Thoracic aorta (tissue), 2 donors: ENCODE data around the gene HPCAL1. TPM values are rescaled to one million over a fixed set of nuclear protein-coding genes. Genes with fewer than 3 reads are reported as not detected.

Source experiments
- ATAC-seq: fragments of 150-250 bp; one replicate; pipeline ENCODE4 v1.8.0; 2017; ENCODE audit warnings: low read depth; ENCODE audit not compliant: insufficient number of reproducible peaks, low FRiP score
- DNase-seq: peaks from one replicate; pipeline ENCODE4 v3.0.0-alpha.2; 2020; ENCODE audit warnings: low spot score
- H3K27ac ChIP-seq, 2 donors: fragments of 200-600 bp; sonication (generic); 1 replicate in 1 of 2; 2 replicates in 1 of 2; pipeline ENCODE4 v1.5.1; 2016; ENCODE audit warnings: mild to moderate bottlenecking in 2 of 2, moderate library complexity in 2 of 2
- H3K27me3 ChIP-seq: fragments of 200-600 bp; sonication (generic); replicated peaks from 2 replicates; pipeline ENCODE4 v1.6.0; 2016; ENCODE audit warnings: mild to moderate bottlenecking; ENCODE audit not compliant: insufficient read depth
- H3K36me3 ChIP-seq: fragments of 200-600 bp; sonication (generic); one replicate; pipeline ENCODE4 v1.5.1; 2016
- H3K4me1 ChIP-seq, 2 donors: fragments of 200-600 bp; sonication (generic); 1 replicate in 1 of 2; 2 replicates in 1 of 2; pipeline versions ENCODE4 v1.5.1 to v1.6.0; 2016; ENCODE audit warnings: low read depth in 2 of 2, mild to moderate bottlenecking in 1 of 2; ENCODE audit not compliant: control insufficient read depth in 1 of 2
- H3K4me3 ChIP-seq: fragments of 200-600 bp; sonication (generic); 2 replicates; pipeline ENCODE4 v1.5.1; 2016; ENCODE audit warnings: mild to moderate bottlenecking
- H3K9me3 ChIP-seq: fragments of 200-600 bp; sonication (generic); 2 replicates; pipeline ENCODE4 v1.5.1; 2016
- total RNA-seq, 2 donors: library from RNA; depleted of rRNA; stranded (reverse); fragments of >200 nt; gene quantifications; one replicate each; pipeline versions ENCODE4 v1.1.0 to v1.2.3, GENCODE V29; 2016
- TF ChIP-seq, protein P1 (sequence below): fragments of 200-600 bp; sonication (generic); IDR thresholded peaks from one replicate; pipeline ENCODE4 v1.5.1; 2019; ENCODE audit warnings: antibody characterized with exemption

Gene HPCAL1
- total RNA-seq, 2 donors from 2014 or later: 34.6 to 50.2 TPM

DNA sequence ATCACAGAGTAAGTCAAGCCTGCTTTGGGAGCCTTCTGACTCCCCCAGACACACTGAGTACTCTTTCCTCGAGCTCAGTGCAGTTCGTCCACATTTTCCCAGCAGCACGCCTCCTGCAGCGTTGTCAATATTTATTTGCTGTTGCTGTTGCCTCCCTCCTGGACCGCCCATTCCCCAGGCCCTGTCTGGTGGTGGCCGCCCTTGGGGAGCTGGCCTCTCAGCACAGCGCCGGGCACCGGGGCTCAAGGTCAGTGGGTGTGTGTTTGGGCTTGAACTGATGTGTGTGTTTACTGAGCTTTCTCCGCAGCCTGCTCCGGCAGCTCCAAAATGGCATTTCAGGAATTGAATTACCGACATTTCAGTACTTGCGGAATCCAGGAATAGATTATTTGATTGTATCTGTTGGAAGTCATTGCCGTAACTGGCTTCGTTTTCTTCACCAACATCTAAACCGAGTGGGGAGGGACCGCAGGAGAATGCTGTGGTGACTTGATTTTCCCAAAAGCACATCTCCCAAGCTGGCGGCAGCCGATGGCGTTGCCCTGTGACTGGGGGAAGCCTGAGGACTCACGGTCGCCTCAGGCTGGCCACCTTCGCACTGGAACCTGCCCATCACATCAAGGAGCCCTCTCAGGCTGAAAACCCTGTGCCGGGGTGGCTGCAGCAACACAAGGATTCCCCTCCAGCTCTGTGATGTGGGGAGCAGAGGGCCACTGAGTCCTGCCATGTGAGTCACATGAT is 66.0 kb downstream of the HPCAL1 start:
- DNase-seq (no peak), ATAC-seq (no peak)
- TF ChIP-seq, protein P1, sequence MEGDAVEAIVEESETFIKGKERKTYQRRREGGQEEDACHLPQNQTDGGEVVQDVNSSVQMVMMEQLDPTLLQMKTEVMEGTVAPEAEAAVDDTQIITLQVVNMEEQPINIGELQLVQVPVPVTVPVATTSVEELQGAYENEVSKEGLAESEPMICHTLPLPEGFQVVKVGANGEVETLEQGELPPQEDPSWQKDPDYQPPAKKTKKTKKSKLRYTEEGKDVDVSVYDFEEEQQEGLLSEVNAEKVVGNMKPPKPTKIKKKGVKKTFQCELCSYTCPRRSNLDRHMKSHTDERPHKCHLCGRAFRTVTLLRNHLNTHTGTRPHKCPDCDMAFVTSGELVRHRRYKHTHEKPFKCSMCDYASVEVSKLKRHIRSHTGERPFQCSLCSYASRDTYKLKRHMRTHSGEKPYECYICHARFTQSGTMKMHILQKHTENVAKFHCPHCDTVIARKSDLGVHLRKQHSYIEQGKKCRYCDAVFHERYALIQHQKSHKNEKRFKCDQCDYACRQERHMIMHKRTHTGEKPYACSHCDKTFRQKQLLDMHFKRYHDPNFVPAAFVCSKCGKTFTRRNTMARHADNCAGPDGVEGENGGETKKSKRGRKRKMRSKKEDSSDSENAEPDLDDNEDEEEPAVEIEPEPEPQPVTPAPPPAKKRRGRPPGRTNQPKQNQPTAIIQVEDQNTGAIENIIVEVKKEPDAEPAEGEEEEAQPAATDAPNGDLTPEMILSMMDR: no peak
- Histone ChIP-seq H3K27me3 (no peaks in the 10 kb centered on the region), H3K9me3 (no peaks in the 10 kb centered on the region), H3K36me3 (no peaks in the 10 kb centered on the region), H3K4me1 (no peaks in the 10 kb centered on the region), H3K4me3 (no peak overlapping the region), H3K27ac (no peak overlapping the region)

DNA sequence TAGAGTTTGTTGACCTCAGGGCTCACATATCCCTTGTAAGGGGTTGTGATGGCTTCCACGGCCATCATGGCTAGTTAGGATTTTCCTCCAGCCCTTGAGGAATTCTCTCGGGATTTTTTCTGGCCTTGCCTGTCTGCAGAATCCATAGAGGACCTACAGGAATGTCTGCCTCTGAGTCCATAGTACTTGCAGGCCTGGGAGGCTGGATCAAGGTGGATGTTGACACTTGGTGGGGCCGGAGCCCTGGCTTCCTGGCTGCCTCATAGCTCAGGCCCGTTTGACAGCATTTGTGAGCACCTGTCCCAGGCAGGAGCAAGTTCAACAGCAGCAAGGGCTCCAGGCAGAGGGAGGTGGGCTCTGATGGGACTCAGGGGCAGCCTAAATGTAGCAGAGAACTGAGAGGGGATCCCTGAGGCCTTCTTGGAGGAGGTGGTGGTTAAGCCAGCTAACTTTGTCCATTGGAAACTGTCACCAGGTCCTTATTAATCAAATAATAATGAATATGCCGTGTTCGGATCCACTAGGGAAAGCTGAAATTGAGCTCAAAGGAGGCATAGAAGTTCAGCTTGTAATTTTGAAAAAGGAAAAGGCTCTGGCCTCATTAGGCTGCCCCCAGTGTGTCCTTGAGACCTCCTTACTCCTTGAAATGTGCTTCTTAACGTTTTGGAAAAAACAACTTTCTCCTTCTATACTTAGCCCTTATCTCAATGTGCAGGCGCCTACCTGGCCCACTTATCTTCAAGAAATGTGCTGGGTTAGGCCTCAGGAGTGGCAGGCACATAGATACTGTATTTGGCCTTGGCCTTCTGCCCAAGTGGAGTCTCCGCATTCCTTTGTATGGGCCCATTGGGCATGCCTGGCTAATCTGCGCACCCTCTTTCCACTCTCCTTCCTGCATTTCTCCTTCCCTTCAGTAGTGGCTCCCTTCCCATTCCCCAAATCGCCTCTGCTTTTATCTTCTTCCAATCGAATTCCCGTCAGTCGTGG is 66.9 kb downstream of the HPCAL1 start:
- no peak overlapping the region for H3K4me3 ChIP-seq
- no peaks in the 10 kb centered on the region for H3K27me3 ChIP-seq
- DNase-seq (no peak), ATAC-seq (no peak)
- H3K4me1 ChIP-seq: no peaks in the 10 kb centered on the region
- no peaks in the 10 kb centered on the region for H3K36me3 ChIP-seq
- no peak overlapping the region for H3K27ac ChIP-seq
- no peaks in the 10 kb centered on the region for H3K9me3 ChIP-seq
- TF ChIP-seq, protein P1: no peak

DNA sequence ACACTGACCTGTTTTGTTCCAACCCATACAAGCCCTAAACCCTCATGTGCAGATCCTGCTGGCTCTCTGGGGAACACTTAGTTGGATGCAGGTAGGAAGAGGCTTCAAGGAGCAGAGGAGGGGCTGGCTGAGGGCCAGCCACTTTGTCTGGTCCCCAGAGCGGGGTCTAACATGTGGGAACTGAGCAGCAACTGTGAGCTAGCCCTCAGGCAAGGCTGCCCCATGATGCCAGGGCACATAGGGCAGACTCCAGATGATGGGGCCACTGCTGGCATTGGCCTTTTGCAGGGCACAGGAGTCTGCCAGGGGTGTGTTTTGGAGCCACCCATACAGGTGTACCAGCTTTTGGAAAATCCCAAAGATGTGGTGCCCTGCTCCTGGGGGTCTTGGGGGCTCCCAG is 67.7 kb downstream of the HPCAL1 start:
- no peaks in the 10 kb centered on the region for H3K9me3 ChIP-seq
- DNase-seq (no peak), ATAC-seq (no peak)
- H3K4me3 ChIP-seq: no peak overlapping the region
- H3K4me1 ChIP-seq: no peaks in the 10 kb centered on the region
- H3K27me3 ChIP-seq: no peaks in the 10 kb centered on the region
- no peaks in the 10 kb centered on the region for H3K36me3 ChIP-seq
- H3K27ac ChIP-seq: no peak overlapping the region
- TF ChIP-seq, protein P1: no peak

DNA sequence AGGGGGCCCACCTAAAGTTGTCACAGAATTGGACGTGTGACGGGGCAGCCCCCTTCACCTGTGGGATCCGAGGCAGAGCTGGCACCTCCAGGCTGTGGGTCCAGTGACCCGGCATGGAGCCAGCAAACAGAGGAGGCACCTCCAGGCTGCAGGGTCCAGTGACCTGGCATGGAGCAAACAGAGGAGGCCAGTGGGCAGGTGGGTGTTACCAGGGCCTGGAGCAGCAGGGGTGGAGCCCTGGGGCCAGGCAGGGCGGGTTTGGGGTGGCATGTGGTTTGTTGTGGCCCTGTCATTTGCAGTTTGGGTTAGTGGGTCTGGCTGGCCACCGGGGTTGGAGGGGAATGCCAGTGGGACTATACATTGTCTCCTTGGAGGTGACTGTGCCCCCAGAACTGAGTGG is 68.2 kb downstream of the HPCAL1 start:
- Histone ChIP-seq H3K4me1 (no peaks in the 10 kb centered on the region), H3K27ac (no peak overlapping the region), H3K9me3 (no peaks in the 10 kb centered on the region), H3K4me3 (no peak overlapping the region), H3K27me3 (no peaks in the 10 kb centered on the region), H3K36me3 (no peaks in the 10 kb centered on the region)
- TF ChIP-seq, protein P1: no peak
- DNase-seq (no peak), ATAC-seq (no peak)

DNA sequence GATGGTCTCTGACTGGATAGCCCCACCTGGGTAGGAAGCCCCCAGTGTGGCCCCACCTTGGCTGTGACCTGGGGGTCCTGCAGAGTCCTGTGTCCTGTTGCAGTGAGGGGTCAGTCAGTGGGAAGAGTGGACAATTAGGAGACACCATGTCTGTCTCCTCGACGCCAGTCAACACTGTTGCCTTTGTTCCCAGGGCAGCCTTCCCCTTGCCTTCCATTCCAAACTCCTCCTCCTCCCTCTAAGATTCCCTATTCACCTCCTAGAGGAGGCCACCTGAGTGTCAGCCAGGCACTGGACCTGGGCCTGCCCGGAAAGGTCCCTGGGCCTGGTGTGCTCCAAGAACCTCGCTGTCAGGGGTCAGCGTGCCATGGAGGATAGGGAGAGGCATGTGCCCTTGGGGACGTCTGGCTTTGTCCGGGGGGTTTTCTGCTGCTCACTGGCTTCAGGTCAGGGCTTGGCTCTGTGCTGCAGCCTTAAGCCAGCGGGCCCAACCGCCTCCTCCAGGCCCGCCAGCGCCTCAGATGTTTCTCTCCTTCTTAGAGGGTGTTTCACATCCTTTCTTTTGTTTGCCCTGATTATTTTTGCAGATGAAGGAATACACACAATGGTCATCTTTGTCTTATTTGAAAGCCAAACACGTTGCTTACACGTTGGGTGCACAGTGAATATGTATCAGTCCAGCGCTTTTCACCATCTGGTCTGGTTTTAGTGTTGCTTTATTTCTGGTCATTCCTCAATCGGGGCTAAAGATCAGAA is 68.9 kb downstream of the HPCAL1 start:
- Histone ChIP-seq H3K4me3 (no peak overlapping the region), H3K27ac (no peak overlapping the region), H3K9me3 (no peaks in the 10 kb centered on the region), H3K4me1 (no peaks in the 10 kb centered on the region), H3K36me3 (no peaks in the 10 kb centered on the region), H3K27me3 (no peaks in the 10 kb centered on the region)
- ATAC-seq (no peak), DNase-seq (no peak)
- TF ChIP-seq, protein P1: no peak
